ENCODE measurements around the gene PDE6C. TPM values are rescaled to one million over a fixed set of nuclear protein-coding genes. Genes with fewer than 3 reads are reported as not detected.

The PDE6C gene
- total RNA-seq, 2 experiments from 2014 or later = not detected

GRCh38 chr10:93593254-93593653, 19.1 kb upstream of the PDE6C start:
- ChIA-PET POLR2A (no interaction called here), CTCF (no interaction called here)

- CTCF ChIA-PET = no interaction called here
- POLR2A ChIA-PET = no interaction called here
Observed at GRCh38 chr10:93593749-93594148, 18.6 kb upstream of the PDE6C start.

- ChIA-PET POLR2A (no interaction called here), CTCF (no interaction called here)
Observed at GRCh38 chr10:93594518-93594917, 17.8 kb upstream of the PDE6C start.

- ChIA-PET CTCF (no interaction called here), POLR2A (no interaction called here)
Observed at GRCh38 chr10:93595378-93596161, 16.8 kb upstream of the PDE6C start.

- CTCF ChIA-PET = interaction anchor here (0.5 kb wide), 1 partner anchor 118 kb away, joined by 3 read pairs; no protein-coding TSS in a partner anchor
- POLR2A ChIA-PET = no interaction called here
Observed at GRCh38 chr10:93596539-93596938, 15.8 kb upstream of the PDE6C start.

GRCh38 chr10:93597075-93597599, 15.2 kb upstream of the PDE6C start:
- CTCF ChIA-PET = no interaction called here

GRCh38 chr10:93598157-93598556, 14.2 kb upstream of the PDE6C start:
- POLR2A ChIA-PET = no interaction called here
- CTCF ChIA-PET = no interaction called here

More at GRCh38 chr10:93597075-93597599, 15.2 kb upstream of the PDE6C start:
- POLR2A ChIA-PET = no interaction called here

- ChIA-PET POLR2A (no interaction called here), CTCF (no interaction called here)
Observed at GRCh38 chr10:93599335-93599734, 13.0 kb upstream of the PDE6C start.

GRCh38 chr10:93599778-93600177, 12.6 kb upstream of the PDE6C start:
- CTCF ChIA-PET = no interaction called here
- POLR2A ChIA-PET = no interaction called here

GRCh38 chr10:93600446-93601145, 11.7 kb upstream of the PDE6C start:
- CTCF ChIA-PET = no interaction called here
- POLR2A ChIA-PET = no interaction called here

GRCh38 chr10:93601146-93601773, 11.1 kb upstream of the PDE6C start, which contains the start of gene RBP4:
TSS of gene RBP4 (minus strand) at chr10:93601235. CDS start at chr10:93601028, 207 bp downstream.
- CTCF ChIA-PET = no interaction called here
- POLR2A ChIA-PET = no interaction called here

- ChIA-PET POLR2A (no interaction called here), CTCF (no interaction called here)
Observed at GRCh38 chr10:93601774-93602162, 10.6 kb upstream of the PDE6C start.

GRCh38 chr10:93603023-93603422, 9.3 kb upstream of the PDE6C start:
- ChIA-PET CTCF (no interaction called here), POLR2A (no interaction called here)

- ChIA-PET POLR2A (no interaction called here), CTCF (no interaction called here)
Observed at GRCh38 chr10:93604146-93604545, 8.2 kb upstream of the PDE6C start.

- POLR2A ChIA-PET = no interaction called here
- CTCF ChIA-PET = no interaction called here
Observed at GRCh38 chr10:93608421-93608820, 3.9 kb upstream of the PDE6C start.

- POLR2A ChIA-PET = no interaction called here
Observed at GRCh38 chr10:93613126-93613525, 789 bp downstream of the PDE6C start.

GRCh38 chr10:93614101-93614825, 1.9 kb downstream of the PDE6C start:
- ChIA-PET CTCF (no interaction called here), POLR2A (no interaction called here)

More at GRCh38 chr10:93613126-93613525, 789 bp downstream of the PDE6C start:
- CTCF ChIA-PET = no interaction called here

GRCh38 chr10:93615576-93616235, 3.4 kb downstream of the PDE6C start:
- CTCF ChIA-PET = no interaction called here

GRCh38 chr10:93620925-93621324, 8.6 kb downstream of the PDE6C start:
- POLR2A ChIA-PET = no interaction called here
- CTCF ChIA-PET = no interaction called here

More at GRCh38 chr10:93615576-93616235, 3.4 kb downstream of the PDE6C start:
- POLR2A ChIA-PET = no interaction called here

- ChIA-PET CTCF (no interaction called here), POLR2A (no interaction called here)
Observed at GRCh38 chr10:93622942-93623341, 10.6 kb downstream of the PDE6C start.

Measured in activated CD8-positive, alpha-beta memory T cell treated with anti-CD3 and anti-CD28 coated beads for 36 hours (primary cell).